ENCODE results near the gene FASTKD3.

The FASTKD3 gene

DNA sequence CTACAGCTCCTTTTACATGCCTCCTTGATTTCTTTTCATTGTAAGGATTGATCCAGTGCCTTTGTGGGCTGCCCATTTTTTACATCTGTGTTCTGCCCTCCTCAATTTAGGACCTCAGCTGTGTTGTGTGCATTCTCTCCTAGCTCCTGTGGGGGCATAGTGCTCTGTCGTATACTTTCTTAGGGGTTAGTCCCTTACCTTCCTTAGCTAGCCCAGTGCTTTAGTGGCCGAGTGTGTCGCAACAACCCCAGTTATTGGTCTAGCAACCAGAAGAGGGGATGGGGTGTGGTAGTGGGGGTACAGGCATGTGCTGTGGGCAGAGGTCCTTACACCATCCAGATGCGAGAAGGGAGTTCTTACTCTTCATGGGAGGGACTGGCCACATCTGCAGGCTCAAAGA lies 12.3 kb upstream of the FASTKD3 start:
- no peak for DNase-seq (ENCODE audit: low spot score)

DNA sequence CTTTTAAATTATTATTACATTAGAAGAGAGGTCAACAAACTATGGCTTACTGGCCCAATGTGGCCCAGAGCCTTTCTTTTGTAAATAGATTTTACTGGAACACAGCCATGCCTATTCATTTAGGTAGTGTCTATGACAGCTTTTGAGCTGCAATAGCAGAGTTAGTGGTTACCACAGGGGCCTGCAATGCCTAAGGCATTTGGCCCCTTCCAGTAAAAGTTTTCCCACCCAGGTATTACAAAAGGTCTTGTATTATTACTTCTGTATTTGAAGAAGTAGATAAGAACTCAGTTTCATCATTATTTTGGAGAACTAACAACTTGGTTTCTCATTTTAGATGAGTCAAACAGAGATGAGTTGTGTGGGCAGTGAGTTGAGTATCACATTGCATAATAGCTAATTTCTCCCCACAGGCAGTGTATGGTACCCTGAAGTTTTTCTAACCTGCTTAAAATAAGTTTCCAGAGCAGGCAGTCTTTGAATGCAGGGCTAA lies 9.6 kb upstream of the FASTKD3 start:
- DNase-seq (ENCODE audit: low spot score), result peak; percentile 78

DNA sequence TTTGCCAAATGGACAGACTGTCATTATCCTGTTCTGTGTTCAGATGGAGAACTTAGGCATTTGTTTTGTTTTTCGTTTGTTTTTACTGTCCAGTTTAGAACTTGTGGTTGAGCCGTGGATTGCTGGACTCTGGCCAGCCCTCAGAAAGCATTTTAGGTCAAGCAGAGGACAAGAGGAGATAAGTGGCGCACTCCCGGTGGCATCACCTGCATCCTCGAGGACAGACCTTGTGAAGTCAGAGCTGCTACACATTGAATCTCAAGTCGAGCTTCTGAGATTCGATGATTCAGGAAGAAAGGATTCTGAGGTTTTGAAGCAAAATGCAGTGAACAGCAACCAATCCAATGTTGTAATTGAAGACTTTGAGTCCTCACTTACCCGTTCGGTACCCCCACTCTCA lies 9.0 kb upstream of the FASTKD3 start:
- no peak for DNase-seq (ENCODE audit: low spot score)

DNA sequence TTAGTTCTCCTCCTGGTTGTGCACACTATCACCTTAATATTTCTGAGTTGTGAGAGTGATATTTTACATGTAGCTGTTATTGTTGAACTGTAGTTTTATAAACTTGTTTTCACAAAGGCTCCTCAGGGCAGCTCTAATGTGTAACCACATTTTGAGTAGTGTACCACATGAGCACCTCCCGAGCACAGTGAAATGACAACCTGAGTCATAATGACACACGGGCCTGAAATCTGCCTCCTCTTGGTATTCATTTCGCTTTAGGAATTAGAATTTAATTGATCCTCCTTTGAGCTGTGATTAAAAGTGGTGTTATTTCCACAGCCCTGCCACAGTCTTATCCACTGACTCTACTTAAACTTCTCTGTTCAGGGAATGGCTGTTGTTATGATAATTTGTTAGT lies 8.0 kb upstream of the FASTKD3 start:
- peak; percentile 77 for DNase-seq (ENCODE audit: low spot score)

DNA sequence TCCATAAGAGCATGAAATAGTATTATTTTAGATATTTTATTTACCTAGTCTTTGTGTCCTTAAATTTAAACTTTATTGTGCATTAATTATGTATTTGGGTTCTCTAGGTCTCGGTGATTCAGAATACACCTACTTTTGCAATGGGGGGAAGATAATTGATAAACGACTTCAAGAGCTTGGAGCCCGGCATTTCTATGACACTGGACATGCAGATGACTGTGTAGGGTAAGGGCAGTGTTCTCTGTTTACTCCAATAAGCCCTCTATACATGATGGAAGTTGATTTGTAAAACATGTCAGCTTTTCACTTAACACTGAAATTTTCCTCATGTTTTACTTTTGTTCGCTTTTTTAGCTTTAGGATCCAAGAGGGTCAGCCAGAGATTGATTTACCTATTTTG lies 6.3 kb upstream of the FASTKD3 start:
- no peak for DNase-seq (ENCODE audit: low spot score)

DNA sequence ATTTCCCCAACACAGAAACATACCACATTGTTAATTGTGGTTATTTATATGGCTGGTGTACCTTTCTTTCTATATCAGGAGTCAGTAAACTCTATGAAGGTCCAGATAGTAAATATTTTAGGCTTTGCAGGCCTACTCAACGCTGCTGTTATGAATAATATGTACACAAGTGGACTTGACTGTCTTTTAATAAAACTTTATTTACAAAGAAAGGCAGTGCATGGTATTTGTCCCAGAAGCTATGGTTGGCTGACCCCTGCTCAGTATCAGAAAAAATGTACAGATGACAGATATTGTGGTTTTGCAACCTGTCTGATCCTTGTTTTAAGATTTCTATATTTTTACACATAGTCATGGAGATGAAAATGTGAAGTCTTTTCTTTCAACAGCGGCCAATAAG lies 5.8 kb upstream of the FASTKD3 start:
- DNase-seq (ENCODE audit: low spot score), result no peak

DNA sequence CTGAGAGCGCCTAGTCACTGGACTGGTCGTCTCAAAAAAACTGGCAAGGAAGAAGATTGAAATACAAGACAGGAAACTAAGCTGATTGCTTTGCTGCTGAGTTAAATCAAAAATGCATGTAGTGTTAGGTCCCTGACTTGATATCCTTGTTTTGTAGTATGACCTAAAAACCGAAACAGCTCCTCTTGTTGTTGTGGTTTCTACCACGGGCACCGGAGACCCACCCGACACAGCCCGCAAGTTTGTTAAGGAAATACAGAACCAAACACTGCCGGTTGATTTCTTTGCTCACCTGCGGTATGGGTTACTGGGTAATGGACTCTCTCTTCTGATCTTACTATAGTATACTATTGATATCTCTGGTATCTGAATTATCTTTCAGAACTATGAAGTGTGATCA lies 4.4 kb upstream of the FASTKD3 start:
- DNase-seq (ENCODE audit: low spot score), result peak; percentile 83

DNA sequence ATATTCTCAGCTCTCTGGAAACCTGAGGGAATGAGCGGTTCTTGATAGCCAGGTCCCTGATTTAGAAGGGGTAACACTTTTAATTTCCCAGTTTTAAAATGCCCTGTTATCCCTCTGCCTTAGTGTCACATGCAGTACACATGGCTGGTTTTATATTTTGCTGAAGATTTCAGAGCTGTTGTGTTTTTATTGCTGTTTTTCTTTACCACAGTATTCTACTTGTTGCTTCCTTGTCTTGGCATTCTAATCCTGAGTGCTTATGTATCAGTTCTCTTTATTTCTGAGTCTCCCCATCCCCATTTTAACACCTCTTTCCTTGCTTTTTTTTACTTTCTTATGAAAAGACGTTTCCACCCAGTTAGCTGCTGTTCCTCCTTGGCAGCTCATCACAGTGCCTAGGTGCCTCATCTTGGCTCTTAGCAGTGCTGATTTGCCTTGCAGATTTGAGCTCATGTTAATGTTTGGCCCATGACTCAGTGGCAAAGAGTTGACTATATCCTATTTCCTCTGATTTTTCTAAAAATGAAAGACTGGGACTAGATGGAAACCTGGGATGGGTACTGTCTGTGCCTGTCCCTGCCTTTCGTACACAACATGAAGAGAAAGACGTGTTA lies 3.8 kb upstream of the FASTKD3 start:
- DNase-seq (ENCODE audit: low spot score), result no peak

DNA sequence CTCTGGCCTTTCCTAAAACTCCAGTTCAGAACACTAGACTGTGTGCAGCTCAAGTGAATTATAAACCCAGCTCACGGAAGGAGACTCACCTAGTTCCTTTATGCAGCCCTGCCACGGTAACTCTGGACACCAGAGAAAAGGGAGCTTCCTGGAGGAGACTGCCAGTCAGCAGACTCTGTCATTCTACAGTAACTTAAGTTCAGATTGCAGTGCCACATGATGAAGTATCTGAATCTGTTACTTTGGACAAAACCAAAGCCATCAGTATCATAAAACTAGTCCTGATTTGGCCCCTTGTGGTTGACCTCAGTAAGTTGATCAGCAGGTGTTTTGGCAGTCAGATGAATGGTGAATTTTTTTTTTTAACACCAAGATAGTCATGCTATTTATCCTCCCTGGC lies 2.8 kb upstream of the FASTKD3 start:
- peak; percentile 45 for DNase-seq (ENCODE audit: low spot score)

DNA sequence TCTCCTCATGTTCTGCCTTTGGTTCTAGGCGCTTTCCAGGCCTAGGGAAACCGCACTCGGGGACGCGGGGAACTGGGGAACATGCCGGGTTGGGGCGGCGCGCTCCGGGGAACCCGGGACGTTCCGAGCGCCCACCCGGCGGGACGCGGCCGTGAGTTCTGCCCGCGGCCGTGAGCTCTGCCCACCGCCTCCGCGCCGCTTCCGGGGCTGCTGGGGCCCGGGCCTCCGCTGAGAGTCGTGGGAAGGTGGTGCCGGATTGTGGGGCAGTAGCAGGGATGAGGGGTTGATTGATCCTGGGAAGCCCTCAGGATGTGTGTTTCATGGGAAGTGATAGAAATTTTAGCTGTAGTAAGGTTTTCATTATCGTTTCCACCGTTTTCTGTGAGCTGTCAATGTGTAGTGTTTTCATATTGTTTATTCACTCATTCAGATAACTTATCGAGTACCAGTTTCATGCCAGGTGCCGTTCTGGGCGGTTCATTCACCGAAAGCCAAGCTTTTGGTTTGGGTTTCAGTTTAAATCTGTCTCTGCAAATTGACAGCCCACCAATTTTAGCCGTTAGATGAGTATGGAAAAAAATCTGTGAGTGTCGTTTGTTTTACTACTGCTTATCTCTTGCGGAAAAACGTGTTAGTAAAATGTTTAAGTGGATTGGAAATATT lies 774 bp upstream of the FASTKD3 start:
- DNase-seq (ENCODE audit: low spot score), result peak; percentile 50

DNA sequence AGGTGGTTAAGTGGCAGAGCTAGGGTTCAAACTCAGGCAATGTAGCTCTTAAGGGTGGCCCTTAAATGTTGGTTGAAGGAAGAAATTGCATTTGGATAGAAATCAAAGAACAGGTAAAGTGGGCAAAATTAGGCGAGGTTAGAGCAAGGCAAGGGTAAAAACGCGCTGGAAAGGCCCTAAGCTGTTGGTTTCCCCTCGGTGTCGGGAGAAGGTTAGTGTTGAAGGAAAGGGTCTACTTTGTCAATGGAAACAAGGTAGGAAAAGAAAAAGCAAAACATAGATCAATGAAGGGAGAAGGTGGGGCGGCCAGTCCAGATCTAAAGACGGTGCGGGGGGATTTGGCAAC lies 431 bp downstream of the FASTKD3 start:
- DNase-seq (ENCODE audit: low spot score), result no peak

DNA sequence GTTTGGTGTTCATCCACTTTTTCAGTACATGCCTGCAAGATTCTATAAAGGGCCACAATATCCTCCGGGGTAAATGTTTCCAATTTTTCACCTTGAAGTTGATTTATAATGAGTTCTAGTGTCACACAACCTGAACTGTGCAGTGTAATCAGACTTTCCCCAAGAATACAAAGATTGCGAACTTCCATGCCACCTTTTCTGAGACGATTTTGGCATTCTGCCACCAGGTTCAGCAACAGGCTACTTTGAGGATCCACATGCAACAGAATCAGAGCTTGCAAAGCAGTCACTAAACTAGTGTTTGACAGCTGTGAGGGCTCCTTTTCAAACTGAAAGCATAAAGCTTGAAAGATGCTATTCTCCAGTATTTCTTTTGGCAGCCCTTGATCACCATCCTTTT lies 1.6 kb downstream of the FASTKD3 start:
- DNase-seq (ENCODE audit: low spot score), result no peak

DNA sequence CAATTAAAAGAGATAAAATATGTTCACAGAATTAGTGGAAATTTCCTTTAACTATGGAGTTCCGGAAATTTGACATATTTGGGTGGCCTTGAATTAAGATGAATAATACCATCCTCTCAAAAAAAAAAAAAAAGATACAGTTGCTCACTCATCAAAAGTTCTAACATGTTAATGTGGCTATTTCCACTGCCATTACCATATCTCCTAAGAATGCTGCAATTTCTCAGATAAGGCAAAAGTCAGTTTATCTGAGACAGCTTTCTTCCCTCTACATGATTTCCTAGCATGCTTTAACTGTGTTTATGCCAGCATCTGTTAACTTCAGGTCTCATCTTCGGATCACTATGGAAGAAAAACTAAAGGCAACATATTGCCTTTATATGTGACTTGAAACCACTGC lies 2.6 kb downstream of the FASTKD3 start:
- DNase-seq (ENCODE audit: low spot score), result no peak

DNA sequence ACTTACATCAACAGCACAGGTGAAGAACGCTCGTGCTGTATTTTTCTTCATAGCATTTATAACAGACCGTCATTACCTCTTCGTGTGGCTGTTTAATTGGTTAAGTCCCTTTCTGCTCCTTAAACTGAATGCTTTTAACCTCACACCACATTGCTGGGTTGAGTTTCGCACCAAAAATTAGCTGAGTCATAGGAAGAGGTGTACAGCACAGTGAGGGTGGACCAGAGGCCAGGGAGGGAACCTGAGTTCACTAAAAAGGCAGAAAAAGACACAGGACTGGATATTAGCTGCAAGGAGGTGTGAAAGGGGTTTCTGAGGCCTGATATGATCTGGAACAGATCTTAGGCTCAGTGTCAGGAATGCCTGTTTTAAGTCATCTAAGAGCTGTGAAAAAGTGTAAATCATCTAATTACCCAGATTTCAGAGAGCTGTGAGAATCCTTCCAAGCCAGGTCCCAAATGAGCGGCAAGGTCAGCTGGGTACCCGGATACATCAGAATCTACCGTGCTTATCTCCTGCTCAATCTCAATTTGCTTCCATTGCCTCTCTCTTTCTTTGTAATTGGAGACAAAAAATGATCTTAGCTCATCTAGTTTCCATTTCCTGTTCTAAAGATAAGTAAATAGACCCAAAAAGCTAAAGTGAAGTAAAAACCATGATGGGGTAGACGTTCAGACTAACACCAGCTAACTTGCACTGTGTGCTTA lies 10.8 kb downstream of the FASTKD3 start:
- DNase-seq (ENCODE audit: low spot score), result peak; percentile 66

DNA sequence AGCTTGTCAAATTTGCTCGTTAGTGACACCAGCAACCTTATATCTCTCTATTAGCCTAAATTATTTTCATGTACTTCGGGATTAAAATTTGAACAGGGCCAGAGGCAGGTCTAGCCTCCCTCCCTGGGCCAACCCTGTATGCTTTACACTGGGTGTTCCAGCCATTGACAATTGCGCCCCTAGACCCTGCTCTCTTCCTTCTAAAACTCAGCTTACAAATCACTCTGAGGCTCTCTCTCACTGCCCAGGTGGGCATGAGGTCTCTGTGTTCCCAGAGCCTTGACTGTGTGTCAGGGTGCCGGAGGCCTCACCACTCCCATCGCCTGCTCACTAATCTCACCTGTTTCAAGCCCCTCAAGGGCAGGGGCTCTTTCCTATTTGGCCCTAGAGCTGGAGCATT lies 11.5 kb downstream of the FASTKD3 start:
- DNase-seq (ENCODE audit: low spot score), result no peak

DNA sequence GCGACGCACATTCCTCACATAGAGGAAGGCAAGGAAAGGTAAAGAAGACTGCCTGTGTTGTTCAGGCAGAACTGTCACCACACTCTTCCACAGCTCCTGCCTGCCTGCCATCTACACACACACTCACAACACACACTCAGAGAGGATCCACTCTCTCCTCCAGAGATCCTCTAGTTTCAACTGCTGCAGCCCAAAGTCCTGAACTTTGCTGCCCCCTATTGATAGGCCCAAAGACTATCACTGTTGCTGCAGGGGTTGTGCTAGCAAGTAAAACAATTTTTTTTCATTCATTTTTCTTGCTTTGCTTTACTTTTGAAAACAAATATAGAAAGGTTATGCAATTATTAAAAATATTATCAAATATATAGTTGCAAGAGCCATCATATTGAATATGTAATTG lies 12.0 kb downstream of the FASTKD3 start:
- peak; percentile 71 for DNase-seq (ENCODE audit: low spot score)

DNA sequence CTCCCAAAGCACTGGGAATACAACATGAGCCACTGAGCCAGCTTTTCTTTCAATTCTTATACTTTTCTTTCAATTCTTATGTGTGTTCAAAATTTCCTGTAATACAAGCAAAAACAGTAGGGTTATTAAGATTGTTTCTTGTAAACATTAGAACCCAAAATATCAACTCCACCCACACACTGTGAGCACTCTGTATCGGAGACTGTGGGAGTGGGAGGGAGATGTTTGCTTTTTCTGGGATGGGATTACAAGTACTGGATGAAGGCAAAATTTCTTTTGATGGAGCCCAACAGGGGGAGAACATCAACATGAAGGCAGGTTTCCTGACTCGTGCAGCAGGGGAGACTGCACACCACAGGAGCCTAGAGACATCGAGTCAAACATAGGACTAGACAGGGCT lies 13.2 kb downstream of the FASTKD3 start:
- no peak for DNase-seq (ENCODE audit: low spot score)

DNA sequence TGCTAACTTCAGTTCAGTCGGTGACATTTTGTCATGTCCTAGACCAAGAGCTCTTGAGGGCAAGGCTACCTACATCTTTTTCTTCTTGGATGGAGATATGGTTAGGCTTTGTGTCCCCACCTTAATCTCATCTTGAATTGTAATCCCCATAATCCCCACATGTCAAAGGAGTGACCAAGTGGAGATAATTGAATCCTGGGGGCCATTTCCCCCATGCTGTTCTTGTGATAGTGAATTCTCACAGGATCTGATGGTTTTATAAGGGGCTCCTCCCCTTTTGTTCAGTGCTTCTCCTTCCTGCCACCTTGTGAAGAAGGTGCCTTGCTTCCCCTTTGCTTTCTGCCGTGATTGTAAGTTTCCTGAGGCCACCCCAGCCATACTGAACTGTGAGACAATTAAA lies 15.8 kb downstream of the FASTKD3 start:
- DNase-seq (ENCODE audit: low spot score), result no peak

DNA sequence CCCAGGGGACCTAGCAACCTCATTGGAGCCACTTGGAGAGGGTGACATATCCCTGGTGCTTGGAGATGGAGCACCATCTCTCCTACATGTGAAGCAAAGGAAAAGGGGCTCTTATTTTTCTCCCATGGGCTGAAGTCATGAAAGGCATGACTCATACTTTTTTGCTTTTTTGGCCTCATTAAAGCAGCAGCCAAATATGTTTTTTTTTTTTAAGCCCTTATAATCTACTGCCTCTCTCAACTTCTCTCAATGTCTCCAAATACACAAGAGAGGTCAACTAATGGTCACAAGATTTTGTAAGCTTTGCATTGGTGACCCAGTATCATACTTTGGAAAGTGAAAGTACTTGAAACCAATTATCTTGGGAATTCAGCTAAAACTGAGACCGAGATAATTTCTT lies 16.3 kb downstream of the FASTKD3 start:
- no peak for DNase-seq (ENCODE audit: low spot score)

DNA sequence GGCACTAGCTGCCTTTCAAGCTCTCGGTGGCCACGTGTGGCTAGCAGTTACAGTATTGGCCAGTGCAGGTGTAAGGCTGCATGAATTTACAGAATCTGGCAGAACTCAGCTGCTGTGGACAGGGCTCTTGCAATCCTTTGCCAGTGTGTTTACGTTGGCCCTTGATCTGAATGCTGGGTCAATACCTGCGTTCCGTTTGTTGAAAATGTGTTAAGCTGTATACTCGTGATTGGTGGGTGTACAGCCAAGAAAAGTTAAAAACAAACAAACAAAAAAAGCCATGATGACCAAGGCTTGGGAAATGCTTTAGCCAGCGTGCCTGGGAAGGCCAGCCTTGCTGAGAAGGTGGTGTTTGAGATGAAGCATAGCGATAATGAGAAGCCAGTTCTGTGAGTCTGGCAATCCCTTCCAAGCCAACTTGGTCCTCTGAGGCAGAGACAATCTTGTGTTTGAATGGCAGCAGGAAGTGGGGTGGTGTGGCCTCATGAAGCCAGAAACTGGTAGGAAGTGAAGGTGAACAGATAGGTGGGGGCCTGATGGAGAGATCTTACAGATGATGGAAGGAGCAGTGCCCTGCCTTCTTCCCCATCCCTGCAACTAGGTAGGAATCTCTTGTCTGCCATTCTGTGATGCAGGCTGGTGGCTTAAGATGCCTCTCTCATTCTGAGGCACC lies 17.1 kb downstream of the FASTKD3 start:
- DNase-seq (ENCODE audit: low spot score), result no peak

DNA sequence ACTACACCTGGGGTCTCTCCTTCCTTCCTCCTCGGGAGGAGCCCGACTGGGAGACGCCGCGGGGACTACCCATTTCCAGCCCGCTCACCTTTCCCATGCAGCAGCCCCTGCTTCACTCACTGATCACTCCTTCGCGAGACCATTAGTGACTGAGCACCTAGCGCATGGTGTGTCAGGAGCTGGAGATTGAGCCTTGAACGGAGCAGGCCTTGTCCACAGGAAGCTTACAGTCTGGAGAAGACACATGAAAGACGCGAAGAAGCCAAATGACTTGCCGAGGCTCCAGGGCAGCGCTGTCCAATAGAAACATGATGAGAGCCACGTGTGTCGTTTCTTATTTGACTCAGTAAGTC lies 17.6 kb downstream of the FASTKD3 start:
- no peak for DNase-seq (ENCODE audit: low spot score)

DNA sequence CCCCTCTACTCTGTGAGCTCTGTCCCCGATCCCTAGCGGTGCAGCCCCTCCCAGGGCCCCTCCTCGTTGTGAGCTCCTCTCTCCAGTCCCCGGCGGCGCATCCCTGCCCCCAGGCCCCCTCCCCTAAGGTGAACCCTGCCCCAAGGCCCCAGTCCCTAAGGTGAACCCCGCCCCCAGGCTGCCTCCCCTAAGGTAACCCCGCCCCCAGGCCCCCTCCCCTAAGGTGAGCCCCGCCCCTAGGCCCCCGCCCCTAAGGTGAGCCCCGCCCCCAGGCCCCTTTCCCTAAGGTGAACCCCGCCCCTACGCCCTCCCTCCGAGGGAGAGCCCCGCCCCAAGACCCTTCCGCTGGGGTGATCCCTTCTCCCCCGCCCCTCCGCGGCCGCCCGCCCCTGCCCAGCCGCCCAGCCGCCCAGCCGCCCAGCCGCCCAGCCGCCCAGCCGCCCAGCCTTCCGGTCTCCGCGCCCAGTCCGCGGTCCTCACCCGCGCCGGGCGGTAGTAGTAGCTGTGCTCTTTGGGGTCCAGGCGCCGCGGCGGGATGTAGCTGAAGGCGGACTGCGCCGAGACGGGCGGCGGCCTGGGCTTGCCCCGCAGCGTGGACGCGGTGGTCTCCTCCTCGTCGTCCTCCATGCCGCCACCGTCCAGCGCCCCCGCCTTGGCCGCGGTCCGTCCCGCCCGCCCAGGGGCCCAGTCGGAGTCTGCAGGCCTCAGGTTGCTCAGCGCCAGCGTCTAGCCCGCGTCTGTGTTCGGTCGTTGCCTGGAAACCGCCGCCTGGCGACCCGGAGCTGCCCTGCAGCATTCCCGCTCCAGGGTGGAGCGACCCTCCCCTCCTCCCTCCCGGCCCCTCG lies 18.2 kb downstream of the FASTKD3 start, which contains the start of gene CFAP90:
CFAP90 (minus strand) TSS at position 739 of the 845 bp plus-strand sequence; CDS start at position 627, 112 bp downstream.
- DNase-seq (ENCODE audit: low spot score), result no peak
